ENCODE results near the gene KRTAP7-1.

The KRTAP7-1 gene, protein sequence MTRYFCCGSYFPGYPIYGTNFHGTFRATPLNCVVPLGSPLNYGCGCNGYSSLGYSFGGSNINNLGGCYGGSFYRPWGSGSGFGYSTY

DNA sequence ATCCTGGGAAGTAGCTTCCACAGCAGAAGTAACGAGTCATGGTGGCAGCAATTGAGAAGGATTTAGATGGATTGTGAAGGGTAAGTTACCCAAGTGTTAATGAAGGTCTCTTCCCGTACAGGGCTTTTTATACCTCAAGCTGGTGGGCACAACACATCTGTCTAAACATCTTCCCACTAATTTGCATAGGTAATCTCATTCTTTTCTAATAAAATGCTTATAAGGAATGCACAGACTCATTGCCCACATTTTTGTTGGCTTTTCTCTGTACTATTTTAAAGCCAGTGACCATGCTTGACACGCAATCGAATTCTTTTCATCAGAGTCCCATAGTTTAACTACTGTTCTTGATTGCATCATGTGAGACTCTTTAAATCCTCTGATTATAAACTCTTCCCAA is at the start of gene KRTAP7-1:
KRTAP7-1 (minus strand) TSS at position 101 of the 400 bp plus-strand sequence; CDS start at position 40, 61 bp downstream.
- DNase-seq, result no peak

DNA sequence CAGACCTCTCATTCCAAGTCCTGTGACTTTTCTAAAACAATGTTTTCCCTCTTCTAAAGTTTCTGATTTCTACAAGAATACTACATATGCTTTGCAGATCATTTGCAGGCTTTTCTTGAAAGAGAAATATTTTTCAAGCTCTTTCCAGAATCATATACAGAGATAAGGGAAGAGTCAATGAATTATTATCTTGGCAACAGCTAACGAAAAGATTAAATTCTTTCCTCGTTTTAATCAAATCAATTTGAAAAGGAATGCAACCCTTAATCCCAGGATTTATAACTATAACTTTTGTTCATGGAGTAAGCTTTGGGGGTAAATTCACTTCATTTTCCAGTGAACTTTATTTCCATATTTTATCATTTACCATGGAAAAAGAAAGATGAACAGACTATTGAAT is 45.0 kb upstream of the KRTAP7-1 start:
- DNase-seq, result no peak

DNA sequence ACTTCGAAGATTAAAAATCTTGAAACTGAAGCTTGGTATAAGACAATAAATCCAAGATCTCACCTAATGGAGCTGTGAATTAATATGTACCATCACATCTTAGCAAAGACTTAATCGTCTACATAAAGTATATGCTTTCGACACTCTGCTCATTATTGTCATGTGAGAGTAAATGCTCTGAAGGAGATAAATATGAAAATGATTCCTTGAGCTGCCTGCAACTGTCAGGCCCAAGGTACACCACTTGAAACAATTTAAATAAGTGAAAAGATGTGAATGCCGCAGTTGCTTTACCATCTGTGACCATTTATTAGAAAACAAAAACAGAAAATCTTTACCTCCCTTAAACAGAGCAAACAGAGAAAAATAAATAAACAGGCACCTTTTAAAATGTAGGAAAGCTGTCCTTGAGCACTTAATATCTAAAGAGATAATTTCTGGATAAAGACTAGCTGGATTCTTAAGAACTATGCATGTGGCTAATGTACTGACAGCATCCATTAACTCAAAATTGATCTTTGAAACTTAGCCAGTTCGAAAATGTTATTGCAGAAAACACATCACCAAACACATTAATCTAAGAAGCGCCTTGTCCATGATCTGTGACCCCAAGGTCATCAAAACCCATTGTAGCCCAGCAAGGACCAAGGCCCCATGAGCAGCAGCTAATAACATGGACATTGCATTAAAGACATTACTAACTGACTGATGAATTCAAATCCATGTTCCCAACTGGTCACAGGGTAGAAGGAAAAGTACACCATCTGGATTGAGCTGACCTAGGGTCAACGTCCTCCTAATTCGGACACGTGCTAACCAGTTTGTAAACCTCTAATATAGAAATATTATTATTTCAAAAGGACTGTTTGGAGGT is 18.3 kb upstream of the KRTAP7-1 start:
- DNase-seq, result no peak

DNA sequence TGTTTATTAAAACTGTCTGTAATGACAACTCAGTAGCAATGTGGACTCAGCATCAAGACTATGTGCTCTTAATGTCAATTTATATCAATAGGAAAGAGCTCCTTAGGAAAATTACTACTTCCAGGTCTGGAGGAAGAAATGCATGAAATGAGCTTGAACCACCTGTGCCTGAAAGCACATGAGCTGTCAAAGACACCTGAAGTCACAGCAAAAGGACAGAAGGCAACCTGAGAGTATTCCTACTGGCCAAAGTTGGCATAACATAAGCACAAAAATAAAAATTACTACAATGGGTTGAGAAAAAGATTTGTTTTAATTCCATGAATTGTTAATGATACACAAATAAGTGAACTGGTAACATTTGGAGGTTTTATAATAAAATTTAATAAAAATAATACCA is 13.4 kb upstream of the KRTAP7-1 start:
- DNase-seq, result no peak

DNA sequence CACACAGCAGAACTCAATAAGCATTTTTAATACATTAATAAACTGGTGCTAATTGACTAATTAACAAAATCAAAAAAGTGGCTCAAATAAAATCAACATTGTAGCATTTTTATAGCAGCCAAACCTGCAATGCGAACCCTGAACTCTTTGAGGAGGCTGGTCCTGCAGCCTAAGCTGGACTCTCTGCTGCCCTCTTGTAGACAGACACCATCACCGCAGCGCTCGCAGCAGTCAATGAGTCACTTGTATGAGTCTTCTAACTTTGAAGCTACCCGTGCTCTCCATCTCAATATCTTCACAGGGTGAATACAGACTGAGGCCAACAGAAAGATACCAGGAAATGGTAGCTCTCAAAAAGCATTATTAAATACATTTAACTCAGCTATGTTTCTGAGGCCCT is 9.7 kb upstream of the KRTAP7-1 start:
- DNase-seq, result no peak

DNA sequence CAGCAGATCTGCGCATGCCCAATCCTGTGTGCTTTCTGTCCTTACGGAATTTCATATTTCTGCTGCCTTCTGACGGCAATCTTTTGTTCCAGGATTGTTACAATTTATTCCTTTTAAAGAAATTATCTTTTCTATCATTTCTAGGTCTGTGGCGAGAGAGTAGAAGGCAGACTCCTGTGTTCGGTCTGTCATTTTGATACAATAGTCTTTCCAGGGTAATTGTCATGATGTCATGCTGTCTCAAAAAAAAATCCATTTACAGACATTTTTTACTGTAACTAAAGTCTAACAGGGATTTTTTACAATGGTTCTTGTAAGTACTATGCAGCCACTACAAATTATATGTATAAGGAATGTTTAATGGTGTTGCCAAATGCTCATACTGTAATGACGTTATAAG is 9.0 kb upstream of the KRTAP7-1 start:
- DNase-seq, result no peak

DNA sequence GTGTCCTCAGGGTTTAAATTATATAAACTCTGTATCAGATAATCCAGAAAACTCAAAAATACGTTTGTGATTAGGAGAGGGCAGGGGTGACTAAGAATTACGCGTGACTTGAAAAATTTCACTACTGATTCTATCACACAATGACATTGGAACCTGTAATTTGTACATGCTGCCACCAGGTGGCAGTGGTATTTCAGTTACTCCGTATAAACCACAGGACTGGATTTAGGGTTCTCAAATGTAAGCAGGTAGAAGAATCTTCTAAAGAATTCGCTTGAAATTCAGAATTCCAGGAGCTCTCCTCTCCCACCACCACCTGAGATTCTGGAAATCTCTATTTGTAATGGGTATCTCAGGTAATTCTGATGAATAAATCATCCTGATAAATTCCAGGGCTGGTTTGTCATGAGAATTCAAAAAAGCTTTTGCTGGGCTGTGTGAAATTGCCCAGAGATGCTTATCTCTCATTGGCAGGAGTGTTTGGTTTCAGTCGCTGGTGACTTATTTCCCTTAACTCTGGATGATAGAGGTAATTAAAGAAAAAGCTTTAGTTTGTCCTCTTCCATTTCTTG is 1.7 kb upstream of the KRTAP7-1 start:
- DNase-seq, result peak; percentile 7

DNA sequence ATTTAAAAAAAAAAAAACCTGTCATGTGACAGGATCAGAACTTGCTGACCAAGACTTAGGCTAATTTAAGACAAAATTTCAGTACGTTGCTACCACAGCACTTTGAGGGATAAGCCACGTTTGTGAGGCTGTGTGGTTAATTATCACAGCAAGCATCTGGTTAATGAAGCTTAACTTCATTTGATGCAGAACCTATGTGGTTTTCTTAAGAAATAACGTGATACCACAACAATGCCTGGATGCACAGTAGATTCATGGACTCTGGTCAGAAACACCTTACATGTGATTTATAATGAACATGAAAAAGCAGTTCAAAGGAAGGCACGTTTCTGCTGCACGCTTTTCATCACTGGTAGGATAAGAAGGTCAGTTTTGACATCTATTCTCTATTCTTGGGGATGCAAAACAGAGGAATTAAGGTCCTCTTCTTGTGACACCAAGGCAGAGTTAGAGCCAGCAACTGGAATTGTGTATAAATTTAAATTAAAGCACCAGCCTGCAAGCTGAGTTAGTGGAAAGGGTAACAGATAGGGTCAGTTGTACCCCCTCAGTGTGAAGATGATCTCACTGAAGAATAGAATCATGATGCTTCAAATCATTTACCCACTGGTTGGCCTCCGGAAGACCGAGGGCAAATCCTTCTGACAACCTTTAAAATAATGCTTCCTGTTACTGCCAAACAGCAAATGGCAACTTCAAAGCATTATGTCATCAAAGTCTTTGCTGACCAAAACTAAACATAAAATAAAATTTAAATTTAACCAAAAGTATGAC is 10.5 kb downstream of the KRTAP7-1 start:
- DNase-seq, result no peak

DNA sequence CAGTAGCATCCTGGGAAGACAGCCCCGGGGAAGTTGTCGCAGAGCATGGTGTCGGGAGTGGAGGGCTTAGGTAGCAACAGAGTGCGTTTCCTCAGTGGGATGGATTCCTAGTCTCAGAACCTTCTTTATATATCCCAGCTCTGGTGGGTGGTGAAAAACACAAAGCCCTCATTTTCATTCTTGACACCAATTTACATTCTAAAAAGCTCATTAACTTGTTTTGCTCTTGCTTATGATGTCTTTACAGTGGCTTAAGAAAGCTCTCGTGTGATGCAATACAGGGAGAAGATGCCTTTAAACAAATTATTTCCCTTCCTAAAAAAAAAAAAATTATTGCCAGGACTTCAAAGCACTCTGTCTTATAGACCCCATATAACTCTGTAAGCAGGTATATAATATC is 16.4 kb downstream of the KRTAP7-1 start, which contains the start of gene KRTAP8-1:
KRTAP8-1 (minus strand) TSS at position 101 of the 400 bp plus-strand sequence; CDS start at position 47, 54 bp downstream.
- no peak for DNase-seq

DNA sequence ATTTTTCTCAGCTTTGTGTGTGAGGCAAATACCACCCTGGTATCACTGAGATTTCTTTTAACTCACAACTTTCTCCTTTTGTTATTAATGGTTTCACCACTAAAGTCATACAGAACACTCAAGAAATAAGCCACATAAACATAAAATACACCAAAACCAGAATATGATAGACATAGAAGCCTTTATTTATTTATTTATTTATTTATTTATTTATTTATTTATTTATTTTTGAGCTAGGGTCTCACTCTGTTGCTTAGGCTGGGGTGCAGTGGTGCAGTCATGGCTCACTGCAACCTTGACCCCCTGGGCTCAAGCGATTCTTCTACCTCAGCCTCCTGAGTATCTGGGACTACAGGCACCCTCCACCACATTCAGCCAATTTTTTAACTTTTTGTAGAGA is 29.0 kb downstream of the KRTAP7-1 start:
- DNase-seq, result no peak

DNA sequence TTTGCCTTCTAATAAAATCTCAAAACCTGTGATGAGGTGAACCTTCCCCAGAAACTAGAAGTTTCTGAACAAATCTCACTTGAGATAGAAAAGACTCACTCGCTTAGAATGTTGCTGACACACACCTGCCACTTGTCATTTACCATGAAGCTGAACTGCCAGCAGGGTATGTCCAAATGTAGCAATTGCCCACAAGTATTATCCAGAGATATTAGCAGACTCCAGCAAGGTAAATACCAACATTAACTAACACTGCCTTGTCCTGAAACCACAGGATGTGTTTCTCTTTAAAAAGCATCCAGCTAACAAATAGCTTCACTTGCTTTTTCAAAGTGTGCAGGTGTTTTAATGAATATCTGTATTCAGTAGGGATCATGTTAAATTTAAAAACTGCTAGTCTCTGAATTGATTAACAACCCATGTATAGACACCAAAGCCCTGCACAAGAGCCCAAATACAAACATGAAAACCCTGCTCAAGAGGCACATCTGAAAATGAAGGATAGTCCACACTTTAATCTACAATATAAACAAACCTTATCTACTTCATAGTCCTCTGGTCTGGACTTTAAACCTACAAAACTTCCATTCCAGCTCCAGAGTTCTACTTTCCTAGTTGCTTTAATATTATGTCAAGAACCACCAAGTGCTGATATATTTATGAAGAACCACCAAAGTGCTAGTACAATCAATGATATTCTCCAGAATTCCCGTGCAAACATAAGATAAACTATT is 35.8 kb downstream of the KRTAP7-1 start:
- no peak for DNase-seq

DNA sequence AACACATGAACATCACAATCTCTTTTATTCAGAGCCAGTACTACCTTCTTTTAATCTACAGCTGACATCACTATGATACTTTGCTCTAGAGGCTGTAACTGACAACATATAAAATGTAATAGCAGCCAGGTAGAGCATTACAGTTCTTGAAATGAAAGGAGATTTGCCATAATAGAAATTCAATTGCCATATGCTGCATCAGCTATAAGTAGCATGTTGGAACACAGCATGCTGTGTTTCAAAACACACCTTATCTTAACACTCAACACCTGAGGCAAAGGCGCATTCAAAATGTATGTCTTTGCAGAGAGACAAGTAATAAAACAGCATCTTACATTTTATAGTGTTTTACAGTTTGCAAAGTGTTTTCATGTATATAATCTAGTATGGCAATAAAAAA is 50.3 kb downstream of the KRTAP7-1 start:
- DNase-seq, result no peak

Measured in stimulated activated naive CD4-positive, alpha-beta T cell treated with Interleukin-2 at 50 U/mL for 16 hours (primary cell).